A673 (cell line): ENCODE measurements around the gene STX5. TPM values are rescaled to one million over a fixed set of nuclear protein-coding genes. Genes with fewer than 3 reads are reported as not detected.

Experiments
- BruUV-seq: library from RNA; stranded (reverse); fragments of 400-500 nt; replicated peaks from 2 replicates; lab custom pipeline; 2021; lab: Mats Ljungman, UMichigan
- CTCF ChIA-PET: fragments of 300-600 bp; sonication (Branson Sonifier 250); formaldehyde crosslinking; loops from one replicate; lab custom pipeline; 2022; ENCODE audit warnings: antibody characterized with exemption; lab: Charles Lee
- POLR2A ChIA-PET: fragments of 300-600 bp; sonication (Branson Sonifier 250); formaldehyde crosslinking; loops from one replicate; lab custom pipeline; 2022; ENCODE audit warnings: antibody characterized with exemption; ENCODE audit not compliant: low non-redundant PET; lab: Charles Lee
- DNase-seq: peaks from one replicate; pipeline ENCODE4 v3.0.0-alpha.2; 2015; ENCODE audit warnings: low spot score
- H3K27ac ChIP-seq: fragments of 200-600 bp; sonication (generic); 2 replicates; pipeline ENCODE4 v1.5.1; 2016; ENCODE audit warnings: mixed run types, low read depth, mild to moderate bottlenecking, mixed read lengths, antibody characterized with exemption, low read length; ENCODE audit not compliant: poor library complexity, severe bottlenecking
- H3K27me3 ChIP-seq: fragments of 200-600 bp; sonication (generic); replicated peaks from 2 replicates; pipeline ENCODE4 v1.6.1; 2017; ENCODE audit warnings: mixed run types, low read depth, mild to moderate bottlenecking, mixed read lengths, antibody characterized with exemption, low read length; ENCODE audit not compliant: insufficient read depth, poor library complexity
- H3K36me3 ChIP-seq: fragments of 200-600 bp; sonication (generic); 2 replicates; pipeline ENCODE4 v1.6.1; 2016; ENCODE audit warnings: mixed run types, mild to moderate bottlenecking, mixed read lengths, antibody characterized with exemption, low read length; ENCODE audit not compliant: insufficient read depth, poor library complexity, severe bottlenecking
- H3K4me1 ChIP-seq: fragments of 200-600 bp; sonication (generic); 2 replicates; pipeline ENCODE4 v1.6.1; 2017; ENCODE audit warnings: mixed run types, mild to moderate bottlenecking, mixed read lengths, antibody characterized with exemption, low read length; ENCODE audit not compliant: insufficient read depth, poor library complexity, severe bottlenecking
- H3K4me3 ChIP-seq: fragments of 200-600 bp; sonication (generic); 2 replicates; pipeline ENCODE4 v1.5.1; 2016; ENCODE audit warnings: low read depth, mixed run types, mild to moderate bottlenecking, mixed read lengths, low read length; ENCODE audit not compliant: poor library complexity, severe bottlenecking
- H3K9me3 ChIP-seq: fragments of 200-600 bp; sonication (generic); 2 replicates; pipeline ENCODE4 v1.6.1; 2016; ENCODE audit warnings: mixed run types, low read depth, mild to moderate bottlenecking, mixed read lengths, antibody characterized with exemption, low read length; ENCODE audit not compliant: poor library complexity, severe bottlenecking
- CTCF ChIP-seq: fragments of 300-800, 200-600 bp; sonication (generic); conservative IDR thresholded peaks from 2 replicates; pipeline ENCODE4 v1.5.1; 2017; ENCODE audit warnings: low read depth, mild to moderate bottlenecking, antibody characterized with exemption, low read length, moderate library complexity, mixed read lengths
- EZH2 ChIP-seq: fragments of 200-600 bp; sonication (generic); IDR thresholded peaks from 2 replicates; pipeline ENCODE4 v1.6.1; 2017; ENCODE audit warnings: borderline replicate concordance, low read depth, mild to moderate bottlenecking, mixed read lengths, antibody characterized with exemption, low read length; ENCODE audit not compliant: poor library complexity, severe bottlenecking
- intact Hi-C: fragments of 100-400 bp; cut with micrococcal nuclease; formaldehyde crosslinking; loops from one replicate; pipeline ENCODE4 v1.10.0; 2022; ENCODE audit not compliant: unreplicated experiment
- total RNA-seq: library from RNA; stranded (reverse); gene quantifications from 2 replicates; pipeline ENCODE4 v1.2.3, GENCODE V29; 2021

The STX5 gene
- total RNA-seq, 1 experiment from 2014 or later = 29.2 TPM

- CTCF ChIA-PET = interaction anchor here (0.6 kb wide), 1 partner anchor 11 kb away, joined by 3 read pairs; no protein-coding TSS in a partner anchor
- no peaks in the 10 kb centered on the region for H3K27me3 ChIP-seq
- H3K4me3 ChIP-seq = no peak overlapping the region
- BruUV-seq = no TSS peak
- intact Hi-C loops = loop anchor here (10.0 kb wide), 1 partner anchor 256 kb away; the partner anchor contains the start of gene TUT1
- TF ChIP-seq CTCF (no peak), EZH2 (no peak)
- peak overlapping the region; percentile 9 for H3K27ac ChIP-seq
- H3K9me3 ChIP-seq = no peaks in the 10 kb centered on the region
- DNase-seq = peak; percentile 54
- POLR2A ChIA-PET = interaction anchor here (0.7 to 2.0 kb wide), 4 partner anchors 10 to 34 kb away, joined by 3 to 18 read pairs (median 12); no protein-coding TSS in a partner anchor
- peaks cover 42% of the 10 kb centered on the region for H3K36me3 ChIP-seq
- peaks cover 8% of the 10 kb centered on the region for H3K4me1 ChIP-seq
These were observed 19.3 kb upstream of the STX5 start for GRCh38 chr11:62850911-62851806.

GRCh38 chr11:62847767-62848314, 16.0 kb upstream of the STX5 start:
- intact Hi-C loops = no loop called here
- Histone ChIP-seq H3K4me3 (no peak overlapping the region), H3K4me1 (peaks cover 6% of the 10 kb centered on the region), H3K9me3 (no peaks in the 10 kb centered on the region), H3K36me3 (peaks cover 18% of the 10 kb centered on the region), H3K27me3 (no peaks in the 10 kb centered on the region), H3K27ac (no peak overlapping the region)
- POLR2A ChIA-PET = interaction anchor here (0.5 to 0.7 kb wide), 2 partner anchors 9 to 49 kb away, joined by 4 to 13 read pairs; no protein-coding TSS in a partner anchor
- BruUV-seq = no TSS peak
- no peak for DNase-seq
- TF ChIP-seq CTCF (no peak), EZH2 (no peak)
- CTCF ChIA-PET = no interaction called here

GRCh38 chr11:62846177-62846576, 14.3 kb upstream of the STX5 start:
- H3K27me3 ChIP-seq = no peaks in the 10 kb centered on the region
- no peak for DNase-seq
- TF ChIP-seq CTCF (no peak), EZH2 (no peak)
- no peak overlapping the region for H3K27ac ChIP-seq
- no peak overlapping the region for H3K4me3 ChIP-seq
- peaks cover 13% of the 10 kb centered on the region for H3K4me1 ChIP-seq
- BruUV-seq = no TSS peak
- peaks cover 1% of the 10 kb centered on the region for H3K36me3 ChIP-seq
- H3K9me3 ChIP-seq = no peaks in the 10 kb centered on the region
- intact Hi-C loops = no loop called here
- ChIA-PET POLR2A (no interaction called here), CTCF (no interaction called here)
